Endothelial cell of umbilical vein (primary cell): Measurements from ENCODE around the gene MISP.

ENCODE experiments used
- CTCF ChIP-seq, 2 donors: IDR thresholded peaks; 1 replicate in 1 of 2; 2 replicates in 1 of 2; pipeline ENCODE4 v1.5.1; 2011; ENCODE audit warnings: low read length in 2 of 2, mild to moderate bottlenecking in 2 of 2, moderate library complexity in 2 of 2, control low read depth in 1 of 2, inconsistent platforms in 1 of 2, low read depth in 1 of 2; ENCODE audit not compliant: insufficient read depth in 1 of 2; ENCODE audit errors: extremely low read depth in 1 of 2
- JUN ChIP-seq: IDR thresholded peaks from 2 replicates; pipeline ENCODE4 v1.6.1; 2011; ENCODE audit warnings: borderline replicate concordance, low read depth; ENCODE audit not compliant: insufficient read length, insufficient read depth
- POLR2AphosphoS5 ChIP-seq: IDR thresholded peaks from 2 replicates; pipeline ENCODE4 v1.6.1; 2012; ENCODE audit warnings: low read depth, mild to moderate bottlenecking, control low read depth, low read length, moderate library complexity; ENCODE audit not compliant: insufficient read depth

- no peak for TF ChIP-seq CTCF (IDR thresholded peaks at IDR 0.05; ENCODE audit: extremely low read depth in 1 of 2, insufficient read depth in 1 of 2, low read depth in 1 of 2, low read length in 2 of 2)
- TF ChIP-seq JUN = no peak
- TF ChIP-seq POLR2AphosphoS5 = peak; percentile 70
Observed at GRCh38 chr19:782185-782877, 31.4 kb downstream of the MISP start.
